Measurements from ENCODE around the gene KLHL17.

The KLHL17 gene

DNA sequence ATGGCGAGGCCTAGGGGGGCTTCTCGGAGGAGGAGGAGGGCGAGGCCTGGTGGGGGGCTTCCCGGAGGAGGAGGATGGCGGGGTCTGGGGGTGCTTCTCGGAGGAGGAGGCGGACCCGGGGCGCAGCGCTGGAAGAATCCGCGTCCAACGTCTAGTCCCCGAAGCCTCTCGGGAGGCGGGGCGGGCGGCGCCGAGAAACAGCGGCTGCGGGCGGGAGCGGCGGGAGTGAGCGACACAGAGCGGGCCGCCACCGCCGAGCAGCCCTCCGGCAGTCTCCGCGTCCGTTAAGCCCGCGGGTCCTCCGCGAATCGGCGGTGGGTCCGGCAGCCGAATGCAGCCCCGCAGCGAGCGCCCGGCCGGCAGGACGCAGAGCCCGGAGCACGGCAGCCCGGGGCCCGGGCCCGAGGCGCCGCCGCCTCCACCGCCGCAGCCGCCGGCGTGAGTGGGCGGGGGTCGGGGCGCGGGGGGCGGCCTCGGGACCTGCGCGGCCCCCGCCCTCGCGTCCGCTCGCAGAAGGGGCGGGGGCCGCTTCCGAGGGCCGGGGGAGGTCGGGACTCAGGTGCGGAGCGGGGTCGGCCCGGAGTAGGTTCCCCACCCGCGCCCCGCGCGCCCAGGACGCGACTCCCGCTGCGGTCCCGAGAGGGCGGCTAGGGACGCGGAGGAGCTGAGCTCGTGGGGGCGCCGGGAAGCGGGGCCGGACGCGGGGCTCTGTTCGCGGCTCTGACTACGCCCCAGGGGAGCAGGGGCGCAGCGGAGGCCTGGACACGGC lies at the start of gene KLHL17:
Gene KLHL17 (plus strand): TSS at position 222 of the 769 bp plus-strand sequence. CDS start 110 bp downstream, at position 332.
- TF ChIP-seq POLR2A (IDR thresholded peaks at IDR 0.05; ENCODE audit: low read length) (no peak), GATA1 (IDR thresholded peaks at IDR 0.05; ENCODE audit: low read depth, low read length) (no peak)
- DNase-seq, result peak; percentile 79 to 87

DNA sequence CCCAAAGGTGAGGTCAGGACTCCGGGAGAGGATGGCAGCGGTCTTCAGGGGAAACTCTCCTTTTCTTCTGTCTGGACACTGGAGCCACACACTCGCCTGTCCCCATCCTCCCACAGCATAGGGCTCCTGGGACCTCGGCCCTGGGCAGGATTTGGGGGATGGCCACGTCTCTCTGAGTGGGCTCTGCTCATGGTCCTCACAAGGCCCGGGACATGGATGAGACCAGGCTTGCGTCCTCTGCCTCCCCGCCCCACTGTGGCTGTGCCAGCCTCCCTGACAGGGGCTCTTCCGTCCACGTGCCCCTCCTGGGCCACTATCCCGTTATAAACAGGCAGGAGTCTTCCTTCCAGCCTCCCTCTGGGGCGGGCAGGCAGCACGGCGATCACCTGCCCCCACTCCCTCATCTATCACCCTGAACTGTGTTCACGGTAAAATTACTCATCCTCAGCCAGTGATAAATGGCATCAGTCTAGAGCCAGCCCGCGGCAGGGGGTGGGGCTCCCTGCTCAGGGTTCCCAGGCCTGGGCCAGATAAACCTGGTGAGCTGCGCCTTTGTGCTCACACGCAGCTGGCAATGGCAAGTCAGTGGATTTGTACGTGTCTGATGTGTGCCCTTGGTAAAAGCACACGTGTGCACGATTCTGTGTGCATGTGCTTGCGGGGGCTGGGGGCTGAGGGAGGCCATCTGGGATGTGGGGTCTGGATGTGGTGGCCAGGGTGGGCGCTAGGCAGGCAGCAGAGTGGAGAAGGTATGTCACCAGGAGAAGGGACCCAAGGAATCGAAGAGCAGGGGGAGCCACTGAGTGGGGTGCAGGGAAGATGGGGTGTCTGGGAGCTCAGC lies 49.3 kb upstream of the KLHL17 start:
- no peak for TF ChIP-seq GATA1 (IDR thresholded peaks at IDR 0.05; ENCODE audit: low read depth, low read length)
- no peak for TF ChIP-seq POLR2A (IDR thresholded peaks at IDR 0.05; ENCODE audit: low read length)
- DNase-seq, result no peak

- TF ChIP-seq GATA1 (IDR thresholded peaks at IDR 0.05; ENCODE audit: low read depth, low read length) (no peak), POLR2A (IDR thresholded peaks at IDR 0.05; ENCODE audit: low read length) (no peak)
- no peak for DNase-seq
Observed at GRCh38 chr1:911875-912739, 48.3 kb upstream of the KLHL17 start.

- DNase-seq, result no peak
Observed at GRCh38 chr1:912740-913301, 47.6 kb upstream of the KLHL17 start.

GRCh38 chr1:913491-914130 lies 46.8 kb upstream of the KLHL17 start:
- no peak for TF ChIP-seq POLR2A (IDR thresholded peaks at IDR 0.05; ENCODE audit: low read length)
- no peak for TF ChIP-seq GATA1 (IDR thresholded peaks at IDR 0.05; ENCODE audit: low read depth, low read length)
- no peak for DNase-seq

More at GRCh38 chr1:912740-913301, 47.6 kb upstream of the KLHL17 start:
- TF ChIP-seq POLR2A (IDR thresholded peaks at IDR 0.05; ENCODE audit: low read length), result no peak
- no peak for TF ChIP-seq GATA1 (IDR thresholded peaks at IDR 0.05; ENCODE audit: low read depth, low read length)

- TF ChIP-seq POLR2A (IDR thresholded peaks at IDR 0.05; ENCODE audit: low read length), result no peak
- no peak for TF ChIP-seq GATA1 (IDR thresholded peaks at IDR 0.05; ENCODE audit: low read depth, low read length)
- DNase-seq, result no peak
Observed at GRCh38 chr1:914131-914890, 46.1 kb upstream of the KLHL17 start.

DNA sequence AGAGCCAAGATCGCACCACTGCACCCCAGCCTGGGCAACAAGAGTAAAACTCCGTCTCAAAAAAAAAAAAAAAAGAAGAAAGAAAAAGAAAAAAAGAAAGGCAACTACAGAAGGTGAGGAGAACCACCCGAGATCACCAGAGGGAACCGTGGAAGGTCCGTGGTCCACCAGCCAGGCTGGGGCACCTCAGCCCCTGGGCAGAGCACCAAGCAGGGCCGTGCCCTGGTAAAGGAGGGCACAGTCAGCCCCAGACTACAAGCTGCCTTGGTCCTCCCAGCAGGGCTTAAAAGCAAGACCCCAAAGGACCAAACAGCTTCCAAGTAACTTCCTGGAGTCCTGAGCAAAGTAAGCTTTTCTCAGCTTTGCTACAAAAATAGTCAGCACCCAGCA lies 45.5 kb upstream of the KLHL17 start:
- DNase-seq, result no peak
- TF ChIP-seq POLR2A (IDR thresholded peaks at IDR 0.05; ENCODE audit: low read length) (no peak), GATA1 (IDR thresholded peaks at IDR 0.05; ENCODE audit: low read depth, low read length) (no peak)

GRCh38 chr1:915295-916172 lies 44.9 kb upstream of the KLHL17 start:
- TF ChIP-seq GATA1 (IDR thresholded peaks at IDR 0.05; ENCODE audit: low read depth, low read length), result no peak
- no peak for TF ChIP-seq POLR2A (IDR thresholded peaks at IDR 0.05; ENCODE audit: low read length)
- no peak for DNase-seq

- DNase-seq, result no peak
- TF ChIP-seq GATA1 (IDR thresholded peaks at IDR 0.05; ENCODE audit: low read depth, low read length) (no peak), POLR2A (IDR thresholded peaks at IDR 0.05; ENCODE audit: low read length) (no peak)
Observed at GRCh38 chr1:916173-917075, 44.0 kb upstream of the KLHL17 start.

GRCh38 chr1:917076-917459 lies 43.3 kb upstream of the KLHL17 start:
- TF ChIP-seq GATA1 (IDR thresholded peaks at IDR 0.05; ENCODE audit: low read depth, low read length) (no peak), POLR2A (IDR thresholded peaks at IDR 0.05; ENCODE audit: low read length) (no peak)
- DNase-seq, result no peak

Data from erythroblast (primary cell).